HepG2 (cell line): ENCODE measurements around the gene AGAP1. TPM values are rescaled to one million over a fixed set of nuclear protein-coding genes. Genes with fewer than 3 reads are reported as not detected.

Experiments
- CHD4 ChIP-seq: fragments of 200-600 bp; sonication (generic); IDR thresholded peaks from 2 replicates; pipeline ENCODE4 v1.7.0; 2017; ENCODE audit warnings: mild to moderate bottlenecking, low read length, borderline replicate concordance
- GABPB1 ChIP-seq: IDR thresholded peaks from 2 replicates; pipeline ENCODE4 v1.6.1; 2016; ENCODE audit warnings: mild to moderate bottlenecking, missing genetic modification reagents, moderate library complexity, missing compliant biosample characterization
- KAT2B ChIP-seq: fragments of 150-350 bp; IDR thresholded peaks from 2 replicates; pipeline ENCODE4 v1.6.1; 2014; ENCODE audit warnings: low read depth, low read length, borderline replicate concordance
- MTF1 ChIP-seq: sonication (generic); formaldehyde crosslinking; IDR thresholded peaks from 2 replicates; pipeline ENCODE4 v1.5.0; 2020; ENCODE audit warnings: missing genetic modification reagents
- SALL2 ChIP-seq: sonication (generic); formaldehyde crosslinking; IDR thresholded peaks from 2 replicates; pipeline ENCODE4 v1.8.1; 2023; ENCODE audit warnings: mild to moderate bottlenecking, missing genetic modification reagents, inconsistent platforms
- SCMH1 ChIP-seq: sonication (generic); formaldehyde crosslinking; IDR thresholded peaks from 2 replicates; pipeline ENCODE4 v1.9.0; 2021; ENCODE audit warnings: missing genetic modification reagents, mild to moderate bottlenecking, borderline replicate concordance
- TSC22D2 ChIP-seq: sonication (generic); formaldehyde crosslinking; IDR thresholded peaks from 2 replicates; pipeline ENCODE4 v1.5.1; 2020; ENCODE audit warnings: missing genetic modification reagents, mild to moderate bottlenecking, borderline replicate concordance
- ZFP41 ChIP-seq: sonication (generic); formaldehyde crosslinking; IDR thresholded peaks from 2 replicates; pipeline ENCODE4 v1.4.0; 2020; ENCODE audit warnings: mild to moderate bottlenecking, missing genetic modification reagents, borderline replicate concordance
- ZNF224 ChIP-seq: sonication (generic); formaldehyde crosslinking; IDR thresholded peaks from 2 replicates; pipeline ENCODE4 v1.5.0; 2020; ENCODE audit warnings: mild to moderate bottlenecking, missing genetic modification reagents
- ZNF234 ChIP-seq: sonication (generic); formaldehyde crosslinking; conservative IDR thresholded peaks from 2 replicates; pipeline ENCODE4 v1.5.1; 2020; ENCODE audit warnings: mild to moderate bottlenecking, missing genetic modification reagents
- ZNF264 ChIP-seq: sonication (generic); formaldehyde crosslinking; IDR thresholded peaks from 2 replicates; pipeline ENCODE4 v1.4.0; 2020; ENCODE audit warnings: missing genetic modification reagents
- ZNF562 ChIP-seq: sonication (generic); formaldehyde crosslinking; IDR thresholded peaks from 2 replicates; pipeline ENCODE4 v1.8.0; 2022; ENCODE audit warnings: missing genetic modification reagents, borderline replicate concordance
- ZNF879 ChIP-seq: sonication (generic); formaldehyde crosslinking; IDR thresholded peaks from 2 replicates; pipeline ENCODE4 v1.8.1; 2023; ENCODE audit warnings: missing genetic modification reagents
- ZSCAN29 ChIP-seq: sonication (generic); formaldehyde crosslinking; conservative IDR thresholded peaks from 2 replicates; pipeline ENCODE4 v1.4.0; 2020; ENCODE audit warnings: mild to moderate bottlenecking, missing genetic modification reagents
- polyA plus RNA-seq, 8 experiments: library from polyadenylated mRNA; depleted of rRNA in 3 of 8; stranded (reverse) in 7 of 8; unstranded in 1 of 8; fragments of >200 nt; fragmentation: Illumina TruSeq in 4 of 8; extraction: Trizol in 4 of 8; gene quantifications; 2 replicates each; pipeline versions ENCODE4 v1.2.1 to v1.2.3, GENCODE V29; 2011 to 2016; ENCODE audit warnings: low read depth in 4 of 8, missing spikeins in 1 of 8, mixed read lengths in 1 of 8; ENCODE audit not compliant: insufficient read depth in 1 of 8
- total RNA-seq, 5 experiments: library from RNA; depleted of rRNA; stranded (reverse); fragments of >200 nt; fragmentation: Illumina TruSeq; extraction: Trizol; gene quantifications; 2 replicates each; pipeline ENCODE4 v1.2.3, GENCODE V29; 2016; ENCODE audit warnings: low read depth in 1 of 5
- TF ChIP-seq, protein P1 (sequence below): sonication (generic); formaldehyde crosslinking; IDR thresholded peaks from one replicate; pipeline ENCODE4 v1.5.1; 2020; ENCODE audit warnings: mild to moderate bottlenecking, missing genetic modification reagents; ENCODE audit errors: not compliant biosample characterization
- TF ChIP-seq, protein P2 (sequence below): sonication (generic); formaldehyde crosslinking; IDR thresholded peaks from 2 replicates; pipeline ENCODE4 v1.5.1; 2020; ENCODE audit warnings: missing genetic modification reagents, mild to moderate bottlenecking, borderline replicate concordance
- TF ChIP-seq, protein P3 (sequence below): sonication (generic); formaldehyde crosslinking; IDR thresholded peaks from 2 replicates; pipeline ENCODE4 v1.4.0; 2020; ENCODE audit warnings: mild to moderate bottlenecking, low read depth, missing genetic modification reagents

AGAP1 gene
- total and polyA plus RNA-seq, 2 of the 13 experiments (the other 11 are each of a cell fraction or from before 2014, with no cell fraction given), result 21.2 to 32.7 TPM

DNA sequence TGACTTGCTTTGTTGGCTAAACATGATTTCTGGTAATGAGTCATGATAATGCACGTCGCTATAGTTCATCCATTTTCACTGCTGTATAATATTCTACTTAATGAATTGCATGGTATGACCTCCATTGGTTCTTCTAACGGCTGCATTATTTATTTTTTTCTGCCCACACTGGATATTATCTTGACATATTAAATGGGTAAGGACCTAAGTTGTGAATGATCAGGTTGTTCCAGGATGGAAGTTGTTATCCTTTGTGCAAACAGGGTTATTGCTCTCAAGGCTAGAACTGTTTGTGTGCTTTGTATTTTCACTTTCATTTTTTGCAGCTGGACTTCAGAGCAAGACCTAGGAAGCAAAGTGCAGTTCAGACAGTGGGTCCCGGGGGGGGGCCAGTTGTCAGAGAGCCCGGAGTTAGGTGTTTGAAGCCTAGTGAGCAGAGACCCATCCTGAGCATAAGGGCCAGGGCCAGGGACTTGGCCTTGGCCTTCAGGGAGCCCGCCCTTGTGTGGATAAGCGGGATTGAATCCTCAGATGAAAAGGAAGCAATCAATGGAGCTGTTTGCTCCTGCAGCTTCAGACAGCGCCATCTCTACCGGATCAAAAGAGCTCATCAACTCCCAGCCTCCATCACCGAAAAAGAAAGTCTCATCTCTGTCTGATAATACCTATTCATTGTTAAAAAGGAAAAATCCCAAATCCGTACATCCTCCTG is 48.2 kb downstream of the AGAP1 start (continued):
- TF ChIP-seq KAT2B, result no peak
- peak; percentile 69; the same call in 1 of the 2 replicates for TF ChIP-seq ZNF264 (CRISPR knock-in tag)
- no peak for TF ChIP-seq ZFP41 (CRISPR knock-in tag)
- TF ChIP-seq SALL2 (CRISPR knock-in tag), result peak; percentile 63; the same call in 1 of the 2 replicates
- TF ChIP-seq, protein P1, sequence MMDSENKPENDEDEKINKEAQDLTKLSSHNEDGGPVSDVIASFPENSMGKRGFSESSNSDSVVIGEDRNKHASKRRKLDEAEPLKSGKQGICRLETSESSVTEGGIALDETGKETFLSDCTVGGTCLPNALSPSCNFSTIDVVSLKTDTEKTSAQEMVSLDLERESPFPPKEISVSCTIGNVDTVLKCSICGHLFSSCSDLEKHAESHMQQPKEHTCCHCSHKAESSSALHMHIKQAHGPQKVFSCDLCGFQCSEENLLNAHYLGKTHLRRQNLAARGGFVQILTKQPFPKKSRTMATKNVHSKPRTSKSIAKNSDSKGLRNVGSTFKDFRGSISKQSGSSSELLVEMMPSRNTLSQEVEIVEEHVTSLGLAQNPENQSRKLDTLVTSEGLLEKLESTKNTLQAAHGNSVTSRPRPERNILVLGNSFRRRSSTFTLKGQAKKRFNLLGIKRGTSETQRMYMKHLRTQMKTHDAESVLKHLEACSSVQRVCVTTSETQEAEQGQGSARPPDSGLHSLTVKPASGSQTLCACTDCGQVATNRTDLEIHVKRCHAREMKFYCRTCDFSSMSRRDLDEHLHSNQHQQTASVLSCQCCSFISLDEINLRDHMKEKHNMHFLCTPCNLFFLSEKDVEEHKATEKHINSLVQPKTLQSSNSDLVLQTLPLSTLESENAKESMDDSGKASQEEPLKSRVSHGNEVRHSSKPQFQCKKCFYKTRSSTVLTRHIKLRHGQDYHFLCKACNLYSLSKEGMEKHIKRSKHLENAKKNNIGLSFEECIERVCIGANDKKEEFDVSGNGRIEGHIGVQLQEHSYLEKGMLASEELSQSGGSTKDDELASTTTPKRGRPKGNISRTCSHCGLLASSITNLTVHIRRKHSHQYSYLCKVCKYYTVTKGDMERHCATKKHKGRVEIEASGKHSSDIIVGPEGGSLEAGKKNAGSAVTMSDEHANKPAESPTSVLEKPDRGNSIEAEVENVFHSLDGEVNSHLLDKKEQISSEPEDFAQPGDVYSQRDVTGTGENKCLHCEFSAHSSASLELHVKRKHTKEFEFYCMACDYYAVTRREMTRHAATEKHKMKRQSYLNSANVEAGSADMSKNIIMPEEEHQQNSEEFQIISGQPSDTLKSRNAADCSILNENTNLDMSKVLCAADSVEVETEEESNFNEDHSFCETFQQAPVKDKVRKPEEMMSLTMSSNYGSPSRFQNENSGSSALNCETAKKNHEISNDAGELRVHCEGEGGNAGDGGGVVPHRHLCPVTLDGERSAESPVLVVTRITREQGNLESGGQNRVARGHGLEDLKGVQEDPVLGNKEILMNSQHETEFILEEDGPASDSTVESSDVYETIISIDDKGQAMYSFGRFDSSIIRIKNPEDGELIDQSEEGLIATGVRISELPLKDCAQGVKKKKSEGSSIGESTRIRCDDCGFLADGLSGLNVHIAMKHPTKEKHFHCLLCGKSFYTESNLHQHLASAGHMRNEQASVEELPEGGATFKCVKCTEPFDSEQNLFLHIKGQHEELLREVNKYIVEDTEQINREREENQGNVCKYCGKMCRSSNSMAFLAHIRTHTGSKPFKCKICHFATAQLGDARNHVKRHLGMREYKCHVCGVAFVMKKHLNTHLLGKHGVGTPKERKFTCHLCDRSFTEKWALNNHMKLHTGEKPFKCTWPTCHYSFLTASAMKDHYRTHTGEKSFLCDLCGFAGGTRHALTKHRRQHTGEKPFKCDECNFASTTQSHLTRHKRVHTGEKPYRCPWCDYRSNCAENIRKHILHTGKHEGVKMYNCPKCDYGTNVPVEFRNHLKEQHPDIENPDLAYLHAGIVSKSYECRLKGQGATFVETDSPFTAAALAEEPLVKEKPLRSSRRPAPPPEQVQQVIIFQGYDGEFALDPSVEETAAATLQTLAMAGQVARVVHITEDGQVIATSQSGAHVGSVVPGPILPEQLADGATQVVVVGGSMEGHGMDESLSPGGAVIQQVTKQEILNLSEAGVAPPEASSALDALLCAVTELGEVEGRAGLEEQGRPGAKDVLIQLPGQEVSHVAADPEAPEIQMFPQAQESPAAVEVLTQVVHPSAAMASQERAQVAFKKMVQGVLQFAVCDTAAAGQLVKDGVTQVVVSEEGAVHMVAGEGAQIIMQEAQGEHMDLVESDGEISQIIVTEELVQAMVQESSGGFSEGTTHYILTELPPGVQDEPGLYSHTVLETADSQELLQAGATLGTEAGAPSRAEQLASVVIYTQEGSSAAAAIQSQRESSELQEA (CRISPR knock-in tag), result no peak
- TF ChIP-seq ZNF562 (CRISPR knock-in tag), result no peak
- TF ChIP-seq MTF1, result no peak
- peak; percentile 96; the same call in 1 of the 2 replicates for TF ChIP-seq CHD4
- TF ChIP-seq, protein P2, sequence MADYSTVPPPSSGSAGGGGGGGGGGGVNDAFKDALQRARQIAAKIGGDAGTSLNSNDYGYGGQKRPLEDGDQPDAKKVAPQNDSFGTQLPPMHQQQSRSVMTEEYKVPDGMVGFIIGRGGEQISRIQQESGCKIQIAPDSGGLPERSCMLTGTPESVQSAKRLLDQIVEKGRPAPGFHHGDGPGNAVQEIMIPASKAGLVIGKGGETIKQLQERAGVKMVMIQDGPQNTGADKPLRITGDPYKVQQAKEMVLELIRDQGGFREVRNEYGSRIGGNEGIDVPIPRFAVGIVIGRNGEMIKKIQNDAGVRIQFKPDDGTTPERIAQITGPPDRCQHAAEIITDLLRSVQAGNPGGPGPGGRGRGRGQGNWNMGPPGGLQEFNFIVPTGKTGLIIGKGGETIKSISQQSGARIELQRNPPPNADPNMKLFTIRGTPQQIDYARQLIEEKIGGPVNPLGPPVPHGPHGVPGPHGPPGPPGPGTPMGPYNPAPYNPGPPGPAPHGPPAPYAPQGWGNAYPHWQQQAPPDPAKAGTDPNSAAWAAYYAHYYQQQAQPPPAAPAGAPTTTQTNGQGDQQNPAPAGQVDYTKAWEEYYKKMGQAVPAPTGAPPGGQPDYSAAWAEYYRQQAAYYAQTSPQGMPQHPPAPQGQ, result no peak; the same call in 1 of the 2 replicates
- TF ChIP-seq, protein P3, sequence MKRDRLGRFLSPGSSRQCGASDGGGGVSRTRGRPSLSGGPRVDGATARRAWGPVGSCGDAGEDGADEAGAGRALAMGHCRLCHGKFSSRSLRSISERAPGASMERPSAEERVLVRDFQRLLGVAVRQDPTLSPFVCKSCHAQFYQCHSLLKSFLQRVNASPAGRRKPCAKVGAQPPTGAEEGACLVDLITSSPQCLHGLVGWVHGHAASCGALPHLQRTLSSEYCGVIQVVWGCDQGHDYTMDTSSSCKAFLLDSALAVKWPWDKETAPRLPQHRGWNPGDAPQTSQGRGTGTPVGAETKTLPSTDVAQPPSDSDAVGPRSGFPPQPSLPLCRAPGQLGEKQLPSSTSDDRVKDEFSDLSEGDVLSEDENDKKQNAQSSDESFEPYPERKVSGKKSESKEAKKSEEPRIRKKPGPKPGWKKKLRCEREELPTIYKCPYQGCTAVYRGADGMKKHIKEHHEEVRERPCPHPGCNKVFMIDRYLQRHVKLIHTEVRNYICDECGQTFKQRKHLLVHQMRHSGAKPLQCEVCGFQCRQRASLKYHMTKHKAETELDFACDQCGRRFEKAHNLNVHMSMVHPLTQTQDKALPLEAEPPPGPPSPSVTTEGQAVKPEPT, result 0 out of 2 replicates have a peak, but pooled peaks have one; percentile 39
- no peak for TF ChIP-seq SCMH1 (CRISPR knock-in tag)
- no peak; the same call in 1 of the 2 replicates for TF ChIP-seq TSC22D2
- TF ChIP-seq ZNF224 (CRISPR knock-in tag), result peak; percentile 58; the same call in 1 of the 2 replicates
- TF ChIP-seq GABPB1 (CRISPR knock-in tag), result peak; percentile 44; the same call in 1 of the 2 replicates
- no peak for TF ChIP-seq ZNF879
- no peak for TF ChIP-seq ZNF234 (CRISPR knock-in tag)
- peak; percentile 90 for TF ChIP-seq ZSCAN29 (CRISPR knock-in tag)
